GM18499 (cell line): ENCODE results near the gene GNG8.
"Not testable (repeated sequence)": the region's sequence is repeated elsewhere in the genome, so short reads cannot be mapped to it uniquely, and the experiment has no call there.

Experiments
- ATAC-seq: cut with Tn5 transposase; IDR thresholded peaks from one replicate; pipeline ENCODE4 v1.9.1; 2021; ENCODE audit warnings: moderate number of reproducible peaks; ENCODE audit not compliant: insufficient read depth, unreplicated experiment

GNG8 gene

GRCh38 chr19:46648060-46648960, 12.3 kb upstream of the GNG8 start:
- no peak for ATAC-seq

- ATAC-seq, result no peak
Observed at GRCh38 chr19:46646402-46646801, 10.4 kb upstream of the GNG8 start.

GRCh38 chr19:46644720-46645119, 8.7 kb upstream of the GNG8 start:
- ATAC-seq, result no peak

GRCh38 chr19:46640656-46641055, 4.7 kb upstream of the GNG8 start:
- ATAC-seq, result no peak

- no peak for ATAC-seq
Observed at GRCh38 chr19:46639358-46640182, 3.6 kb upstream of the GNG8 start.

- no peak for ATAC-seq
Observed at GRCh38 chr19:46637224-46637623, 1.2 kb upstream of the GNG8 start.

GRCh38 chr19:46634656-46635218, 1.3 kb downstream of the GNG8 start:
- ATAC-seq, result no peak

- ATAC-seq, result no peak
Observed at GRCh38 chr19:46634045-46634655, 1.9 kb downstream of the GNG8 start.

- ATAC-seq, result no peak
Observed at GRCh38 chr19:46633130-46633529, 2.9 kb downstream of the GNG8 start.

GRCh38 chr19:46631481-46631880, 4.5 kb downstream of the GNG8 start:
- no peak for ATAC-seq

- ATAC-seq, result no peak
Observed at GRCh38 chr19:46630586-46631205, 5.3 kb downstream of the GNG8 start.

- no peak for ATAC-seq
Observed at GRCh38 chr19:46629546-46630025, 6.4 kb downstream of the GNG8 start.

- not testable (repeated sequence) for ATAC-seq
Observed at GRCh38 chr19:46628970-46629369, 7.0 kb downstream of the GNG8 start.

GRCh38 chr19:46626446-46626845, 9.6 kb downstream of the GNG8 start:
- no peak for ATAC-seq

- no peak for ATAC-seq
Observed at GRCh38 chr19:46625731-46626130, 10.3 kb downstream of the GNG8 start.

GRCh38 chr19:46624958-46625661, 10.9 kb downstream of the GNG8 start, which contains the start of gene PTGIR:
Gene PTGIR, minus strand, starts transcription at chr19:46625089. Its CDS starts 864 bp downstream, at chr19:46624225.
- ATAC-seq, result no peak

GRCh38 chr19:46623915-46624502, 12.0 kb downstream of the GNG8 start:
- ATAC-seq, result no peak

GRCh38 chr19:46622118-46622446, 13.9 kb downstream of the GNG8 start:
- no peak for ATAC-seq
